SJSA1 (cell line): ENCODE data around the gene PLCL1. TPM values are rescaled to one million over a fixed set of nuclear protein-coding genes. Genes with fewer than 3 reads are reported as not detected.

Source experiments
- total RNA-seq: library from RNA; depleted of rRNA; stranded (reverse); fragments of >200 nt; shearing (Covaris generic); gene quantifications from 2 replicates; pipeline ENCODE4 v1.2.3, GENCODE V29; 2014; rRNA removed

The PLCL1 gene
- total RNA-seq, 1 experiment from 2014 or later = 0.03 TPM

Other genes with a start within 250 kb of the PLCL1 start
- 0.16 and 0.21 TPM in 2 replicates for gene RFTN2, start 129.0 kb upstream of the PLCL1 start, total RNA-seq
- gene MARS2, start 99.2 kb upstream of the PLCL1 start, total RNA-seq = 4.1 and 5.2 TPM in 2 replicates
- gene BOLL, start 19.3 kb upstream of the PLCL1 start, total RNA-seq = not detected in 2 replicates